ENCODE measurements around the gene LBR.
"Not testable (repeated sequence)": the region's sequence is repeated elsewhere in the genome, so short reads cannot be mapped to it uniquely, and the experiment has no call there.

Gene LBR

GRCh38 chr1:225406976-225407725 lies 20.7 kb downstream of the LBR start:
- no peaks in the 10 kb centered on the region for H3K4me1 ChIP-seq (ENCODE audit: insufficient read depth, poor library complexity, severe bottlenecking)
- no peaks in the 10 kb centered on the region for H3K9me3 ChIP-seq (ENCODE audit: severe bottlenecking)
- DNase-seq (ENCODE audit: low spot score) (no peak), ATAC-seq (ENCODE audit: low read depth) (no peak)
- H3K36me3 ChIP-seq (ENCODE audit: low read depth) = peaks cover 35% of the 10 kb centered on the region
- H3K4me3 ChIP-seq (ENCODE audit: severe bottlenecking) = no peak overlapping the region
- no peak for TF ChIP-seq CTCF (IDR thresholded peaks at IDR 0.05; ENCODE audit: poor library complexity, severe bottlenecking)
- H3K27ac ChIP-seq (ENCODE audit: poor library complexity, severe bottlenecking) = no peak overlapping the region
- no peaks in the 10 kb centered on the region for H3K27me3 ChIP-seq (ENCODE audit: insufficient read depth, poor library complexity, severe bottlenecking)

GRCh38 chr1:225400968-225401367 lies 26.9 kb downstream of the LBR start:
- Histone ChIP-seq H3K4me1 (ENCODE audit: insufficient read depth, poor library complexity, severe bottlenecking) (no peaks in the 10 kb centered on the region), H3K27me3 (ENCODE audit: insufficient read depth, poor library complexity, severe bottlenecking) (no peaks in the 10 kb centered on the region), H3K36me3 (ENCODE audit: low read depth) (peaks cover 19% of the 10 kb centered on the region), H3K27ac (ENCODE audit: poor library complexity, severe bottlenecking) (no peak overlapping the region), H3K4me3 (ENCODE audit: severe bottlenecking) (no peak overlapping the region), H3K9me3 (ENCODE audit: severe bottlenecking) (no peaks in the 10 kb centered on the region)
- no peak for TF ChIP-seq CTCF (IDR thresholded peaks at IDR 0.05; ENCODE audit: poor library complexity, severe bottlenecking)
- no peak for ATAC-seq (ENCODE audit: low read depth)
- DNase-seq (ENCODE audit: low spot score) = no peak

- no peaks in the 10 kb centered on the region for H3K27me3 ChIP-seq (ENCODE audit: insufficient read depth, poor library complexity, severe bottlenecking)
- 0 out of 2 replicates have a peak, but pooled peaks cover under 1% of the 10 kb centered on the region for H3K36me3 ChIP-seq (ENCODE audit: low read depth)
- H3K9me3 ChIP-seq (ENCODE audit: severe bottlenecking) = no peaks in the 10 kb centered on the region
- no peak overlapping the region for H3K27ac ChIP-seq (ENCODE audit: poor library complexity, severe bottlenecking)
- DNase-seq (ENCODE audit: low spot score) (no peak), ATAC-seq (ENCODE audit: low read depth) (no peak)
- no peak for TF ChIP-seq CTCF (IDR thresholded peaks at IDR 0.05; ENCODE audit: poor library complexity, severe bottlenecking)
- H3K4me1 ChIP-seq (ENCODE audit: insufficient read depth, poor library complexity, severe bottlenecking) = no peaks in the 10 kb centered on the region
- no peak overlapping the region for H3K4me3 ChIP-seq (ENCODE audit: severe bottlenecking)
These were observed 31.5 kb downstream of the LBR start for GRCh38 chr1:225396357-225396756.

- ATAC-seq (ENCODE audit: low read depth) = no peak
- Histone ChIP-seq H3K4me3 (ENCODE audit: severe bottlenecking) (no peak overlapping the region), H3K27ac (ENCODE audit: poor library complexity, severe bottlenecking) (no peak overlapping the region), H3K36me3 (ENCODE audit: low read depth) (no peaks in the 10 kb centered on the region), H3K27me3 (ENCODE audit: insufficient read depth, poor library complexity, severe bottlenecking) (no peaks in the 10 kb centered on the region), H3K9me3 (ENCODE audit: severe bottlenecking) (no peaks in the 10 kb centered on the region), H3K4me1 (ENCODE audit: insufficient read depth, poor library complexity, severe bottlenecking) (no peaks in the 10 kb centered on the region)
- no peak for DNase-seq (ENCODE audit: low spot score)
- no peak for TF ChIP-seq CTCF (IDR thresholded peaks at IDR 0.05; ENCODE audit: poor library complexity, severe bottlenecking)
These were observed 38.0 kb downstream of the LBR start for GRCh38 chr1:225389843-225390242.

GRCh38 chr1:225388372-225388771 lies 39.5 kb downstream of the LBR start:
- Histone ChIP-seq H3K27ac (ENCODE audit: poor library complexity, severe bottlenecking) (no peak overlapping the region), H3K4me3 (ENCODE audit: severe bottlenecking) (no peak overlapping the region), H3K27me3 (ENCODE audit: insufficient read depth, poor library complexity, severe bottlenecking) (no peaks in the 10 kb centered on the region), H3K4me1 (ENCODE audit: insufficient read depth, poor library complexity, severe bottlenecking) (no peaks in the 10 kb centered on the region), H3K9me3 (ENCODE audit: severe bottlenecking) (no peaks in the 10 kb centered on the region), H3K36me3 (ENCODE audit: low read depth) (no peaks in the 10 kb centered on the region)
- DNase-seq (ENCODE audit: low spot score) (no peak), ATAC-seq (ENCODE audit: low read depth) (no peak)
- no peak for TF ChIP-seq CTCF (IDR thresholded peaks at IDR 0.05; ENCODE audit: poor library complexity, severe bottlenecking)

- H3K27me3 ChIP-seq (ENCODE audit: insufficient read depth, poor library complexity, severe bottlenecking); H3K4me3 ChIP-seq (ENCODE audit: severe bottlenecking); H3K4me1 ChIP-seq (ENCODE audit: insufficient read depth, poor library complexity, severe bottlenecking); H3K36me3 ChIP-seq (ENCODE audit: low read depth); H3K27ac ChIP-seq (ENCODE audit: poor library complexity, severe bottlenecking); H3K9me3 ChIP-seq (ENCODE audit: severe bottlenecking); DNase-seq (ENCODE audit: low spot score); ATAC-seq (ENCODE audit: low read depth): not testable (repeated sequence)
These were observed 41.0 kb downstream of the LBR start for GRCh38 chr1:225386860-225387259.

Measured in RWPE2 (cell line).